Panc1 (cell line): ENCODE results near the gene MAST1.

Experiments
- POLR2AphosphoS5 ChIP-seq: IDR thresholded peaks from 2 replicates; pipeline ENCODE4 v1.6.1; 2012; ENCODE audit warnings: mild to moderate bottlenecking, low read depth, low read length, moderate library complexity
- SIN3A ChIP-seq: IDR thresholded peaks from 2 replicates; pipeline ENCODE4 v1.6.1; 2012; ENCODE audit warnings: low read depth, mild to moderate bottlenecking, low read length, moderate library complexity, borderline replicate concordance; ENCODE audit not compliant: insufficient read depth
- TCF7L2 ChIP-seq: IDR thresholded peaks from 2 replicates; pipeline ENCODE4 v1.6.1; 2011; ENCODE audit warnings: mild to moderate bottlenecking, low read depth, low read length, inconsistent platforms
- TF ChIP-seq, protein P1 (sequence below): fragments of 450-650 bp; IDR thresholded peaks from 2 replicates; pipeline ENCODE4 v1.5.1; 2017; ENCODE audit warnings: mild to moderate bottlenecking
- TF ChIP-seq, protein P2 (sequence below), 2 experiments: IDR thresholded peaks; 2 replicates each; pipeline ENCODE4 v1.6.1; 2011 to 2012; ENCODE audit warnings: low read depth in 2 of 2, control low read depth in 1 of 2, low read length in 1 of 2, mild to moderate bottlenecking in 1 of 2, moderate library complexity in 1 of 2; ENCODE audit not compliant: insufficient read depth in 1 of 2

- TF ChIP-seq, protein P1, sequence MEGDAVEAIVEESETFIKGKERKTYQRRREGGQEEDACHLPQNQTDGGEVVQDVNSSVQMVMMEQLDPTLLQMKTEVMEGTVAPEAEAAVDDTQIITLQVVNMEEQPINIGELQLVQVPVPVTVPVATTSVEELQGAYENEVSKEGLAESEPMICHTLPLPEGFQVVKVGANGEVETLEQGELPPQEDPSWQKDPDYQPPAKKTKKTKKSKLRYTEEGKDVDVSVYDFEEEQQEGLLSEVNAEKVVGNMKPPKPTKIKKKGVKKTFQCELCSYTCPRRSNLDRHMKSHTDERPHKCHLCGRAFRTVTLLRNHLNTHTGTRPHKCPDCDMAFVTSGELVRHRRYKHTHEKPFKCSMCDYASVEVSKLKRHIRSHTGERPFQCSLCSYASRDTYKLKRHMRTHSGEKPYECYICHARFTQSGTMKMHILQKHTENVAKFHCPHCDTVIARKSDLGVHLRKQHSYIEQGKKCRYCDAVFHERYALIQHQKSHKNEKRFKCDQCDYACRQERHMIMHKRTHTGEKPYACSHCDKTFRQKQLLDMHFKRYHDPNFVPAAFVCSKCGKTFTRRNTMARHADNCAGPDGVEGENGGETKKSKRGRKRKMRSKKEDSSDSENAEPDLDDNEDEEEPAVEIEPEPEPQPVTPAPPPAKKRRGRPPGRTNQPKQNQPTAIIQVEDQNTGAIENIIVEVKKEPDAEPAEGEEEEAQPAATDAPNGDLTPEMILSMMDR, result no peak
- TF ChIP-seq TCF7L2 (peak; percentile 39; the same call in 1 of the 2 replicates), POLR2AphosphoS5 (no peak), SIN3A (no peak)
- TF ChIP-seq, protein P2, sequence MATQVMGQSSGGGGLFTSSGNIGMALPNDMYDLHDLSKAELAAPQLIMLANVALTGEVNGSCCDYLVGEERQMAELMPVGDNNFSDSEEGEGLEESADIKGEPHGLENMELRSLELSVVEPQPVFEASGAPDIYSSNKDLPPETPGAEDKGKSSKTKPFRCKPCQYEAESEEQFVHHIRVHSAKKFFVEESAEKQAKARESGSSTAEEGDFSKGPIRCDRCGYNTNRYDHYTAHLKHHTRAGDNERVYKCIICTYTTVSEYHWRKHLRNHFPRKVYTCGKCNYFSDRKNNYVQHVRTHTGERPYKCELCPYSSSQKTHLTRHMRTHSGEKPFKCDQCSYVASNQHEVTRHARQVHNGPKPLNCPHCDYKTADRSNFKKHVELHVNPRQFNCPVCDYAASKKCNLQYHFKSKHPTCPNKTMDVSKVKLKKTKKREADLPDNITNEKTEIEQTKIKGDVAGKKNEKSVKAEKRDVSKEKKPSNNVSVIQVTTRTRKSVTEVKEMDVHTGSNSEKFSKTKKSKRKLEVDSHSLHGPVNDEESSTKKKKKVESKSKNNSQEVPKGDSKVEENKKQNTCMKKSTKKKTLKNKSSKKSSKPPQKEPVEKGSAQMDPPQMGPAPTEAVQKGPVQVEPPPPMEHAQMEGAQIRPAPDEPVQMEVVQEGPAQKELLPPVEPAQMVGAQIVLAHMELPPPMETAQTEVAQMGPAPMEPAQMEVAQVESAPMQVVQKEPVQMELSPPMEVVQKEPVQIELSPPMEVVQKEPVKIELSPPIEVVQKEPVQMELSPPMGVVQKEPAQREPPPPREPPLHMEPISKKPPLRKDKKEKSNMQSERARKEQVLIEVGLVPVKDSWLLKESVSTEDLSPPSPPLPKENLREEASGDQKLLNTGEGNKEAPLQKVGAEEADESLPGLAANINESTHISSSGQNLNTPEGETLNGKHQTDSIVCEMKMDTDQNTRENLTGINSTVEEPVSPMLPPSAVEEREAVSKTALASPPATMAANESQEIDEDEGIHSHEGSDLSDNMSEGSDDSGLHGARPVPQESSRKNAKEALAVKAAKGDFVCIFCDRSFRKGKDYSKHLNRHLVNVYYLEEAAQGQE (IDR thresholded peaks at IDR 0.05; ENCODE audit: insufficient read depth in 1 of 2, low read depth in 2 of 2, low read length in 1 of 2), result no peak
Observed at GRCh38 chr19:12801466-12802266, 36.6 kb upstream of the MAST1 start, which contains the start of the genes PRDX2 and THSD8.
